ENCODE results near the gene RGS11. TPM values are rescaled to one million over a fixed set of nuclear protein-coding genes. Genes with fewer than 3 reads are reported as not detected.

Gene RGS11
- total RNA-seq, 2 donors from 2014 or later = not detected

GRCh38 chr16:307691-308312, 32.1 kb upstream of the RGS11 start:
- Mint-ChIP-seq H3K27me3 (no peaks in the 10 kb centered on the region), H3K27ac (peak overlapping the region; percentile 4), H3K36me3 (ENCODE audit: low read depth) (no peaks in the 10 kb centered on the region), H3K4me3 (no peak overlapping the region), H3K4me1 (peaks cover 6% of the 10 kb centered on the region)
- ATAC-seq = no peak
- H3K9me3 ChIP-seq (ENCODE audit: control insufficient read depth, low read length, poor library complexity, severe bottlenecking) = no peaks in the 10 kb centered on the region
- DNase-seq = no peak

GRCh38 chr16:306911-307370, 31.2 kb upstream of the RGS11 start:
- Mint-ChIP-seq H3K27me3 (no peaks in the 10 kb centered on the region), H3K27ac (peak overlapping the region; percentile 43), H3K36me3 (ENCODE audit: low read depth) (no peaks in the 10 kb centered on the region)

GRCh38 chr16:305916-306626, 30.3 kb upstream of the RGS11 start:
- no peaks in the 10 kb centered on the region for H3K36me3 Mint-ChIP-seq (ENCODE audit: low read depth)
- H3K4me1 Mint-ChIP-seq = peaks cover 6% of the 10 kb centered on the region
- H3K4me3 Mint-ChIP-seq = peak overlapping the region; percentile 7
- H3K9me3 ChIP-seq (ENCODE audit: control insufficient read depth, low read length, poor library complexity, severe bottlenecking) = no peaks in the 10 kb centered on the region
- no peak overlapping the region for H3K27ac Mint-ChIP-seq
- H3K27me3 Mint-ChIP-seq = no peaks in the 10 kb centered on the region
- no peak for ATAC-seq
- no peak for DNase-seq

More at GRCh38 chr16:306911-307370, 31.2 kb upstream of the RGS11 start:
- no peaks in the 10 kb centered on the region for H3K9me3 ChIP-seq (ENCODE audit: control insufficient read depth, low read length, poor library complexity, severe bottlenecking)
- ATAC-seq (no peak), DNase-seq (no peak)
- H3K4me3 Mint-ChIP-seq = no peak overlapping the region
- peaks cover 6% of the 10 kb centered on the region for H3K4me1 Mint-ChIP-seq

GRCh38 chr16:303760-304505, 28.2 kb upstream of the RGS11 start:
- H3K36me3 Mint-ChIP-seq (ENCODE audit: low read depth) = no peaks in the 10 kb centered on the region

GRCh38 chr16:301950-302349, 26.2 kb upstream of the RGS11 start:
- no peaks in the 10 kb centered on the region for H3K36me3 Mint-ChIP-seq (ENCODE audit: low read depth)
- no peak overlapping the region for H3K27ac Mint-ChIP-seq
- H3K9me3 ChIP-seq (ENCODE audit: control insufficient read depth, low read length, poor library complexity, severe bottlenecking) = no peaks in the 10 kb centered on the region
- no peak overlapping the region for H3K4me3 Mint-ChIP-seq
- no peaks in the 10 kb centered on the region for H3K27me3 Mint-ChIP-seq
- ATAC-seq (no peak), DNase-seq (no peak)
- H3K4me1 Mint-ChIP-seq = peaks cover 2% of the 10 kb centered on the region

More at GRCh38 chr16:303760-304505, 28.2 kb upstream of the RGS11 start:
- Mint-ChIP-seq H3K27me3 (no peaks in the 10 kb centered on the region), H3K27ac (no peak overlapping the region), H3K4me3 (no peak overlapping the region), H3K4me1 (peaks cover 4% of the 10 kb centered on the region)
- no peaks in the 10 kb centered on the region for H3K9me3 ChIP-seq (ENCODE audit: control insufficient read depth, low read length, poor library complexity, severe bottlenecking)
- peak; percentile 35 for ATAC-seq
- no peak for DNase-seq

GRCh38 chr16:301235-301634, 25.5 kb upstream of the RGS11 start:
- no peaks in the 10 kb centered on the region for H3K9me3 ChIP-seq (ENCODE audit: control insufficient read depth, low read length, poor library complexity, severe bottlenecking)
- Mint-ChIP-seq H3K36me3 (ENCODE audit: low read depth) (no peaks in the 10 kb centered on the region), H3K4me1 (no peaks in the 10 kb centered on the region), H3K4me3 (no peak overlapping the region), H3K27me3 (no peaks in the 10 kb centered on the region), H3K27ac (peak overlapping the region; percentile 21)
- ATAC-seq (no peak), DNase-seq (no peak)

GRCh38 chr16:297832-298231, 22.1 kb upstream of the RGS11 start:
- Mint-ChIP-seq H3K36me3 (ENCODE audit: low read depth) (no peaks in the 10 kb centered on the region), H3K27me3 (no peaks in the 10 kb centered on the region), H3K27ac (no peak overlapping the region), H3K4me1 (no peaks in the 10 kb centered on the region), H3K4me3 (no peak overlapping the region)
- DNase-seq = no peak
- no peaks in the 10 kb centered on the region for H3K9me3 ChIP-seq (ENCODE audit: control insufficient read depth, low read length, poor library complexity, severe bottlenecking)
- ATAC-seq = no peak

GRCh38 chr16:296806-297510, 21.2 kb upstream of the RGS11 start:
- Mint-ChIP-seq H3K36me3 (ENCODE audit: low read depth) (no peaks in the 10 kb centered on the region), H3K27me3 (no peaks in the 10 kb centered on the region), H3K4me3 (no peak overlapping the region), H3K4me1 (no peaks in the 10 kb centered on the region), H3K27ac (no peak overlapping the region)
- H3K9me3 ChIP-seq (ENCODE audit: control insufficient read depth, low read length, poor library complexity, severe bottlenecking) = no peaks in the 10 kb centered on the region
- DNase-seq = no peak
- ATAC-seq = no peak

GRCh38 chr16:296276-296675, 20.5 kb upstream of the RGS11 start:
- DNase-seq = no peak
- no peaks in the 10 kb centered on the region for H3K27me3 Mint-ChIP-seq
- H3K36me3 Mint-ChIP-seq (ENCODE audit: low read depth) = no peaks in the 10 kb centered on the region
- H3K27ac Mint-ChIP-seq = no peak overlapping the region
- ATAC-seq = no peak
- H3K4me1 Mint-ChIP-seq = no peaks in the 10 kb centered on the region
- H3K4me3 Mint-ChIP-seq = no peak overlapping the region
- no peaks in the 10 kb centered on the region for H3K9me3 ChIP-seq (ENCODE audit: control insufficient read depth, low read length, poor library complexity, severe bottlenecking)

- no peak for ATAC-seq
These were observed 17.5 kb upstream of the RGS11 start for GRCh38 chr16:293043-293775.

GRCh38 chr16:291539-291938, 15.8 kb upstream of the RGS11 start:
- H3K4me3 Mint-ChIP-seq = no peak overlapping the region
- no peak for DNase-seq
- H3K27me3 Mint-ChIP-seq = no peaks in the 10 kb centered on the region
- H3K36me3 Mint-ChIP-seq (ENCODE audit: low read depth) = no peaks in the 10 kb centered on the region
- H3K4me1 Mint-ChIP-seq = no peaks in the 10 kb centered on the region
- ATAC-seq = no peak
- H3K9me3 ChIP-seq (ENCODE audit: control insufficient read depth, low read length, poor library complexity, severe bottlenecking) = no peaks in the 10 kb centered on the region
- no peak overlapping the region for H3K27ac Mint-ChIP-seq

More at GRCh38 chr16:293043-293775, 17.5 kb upstream of the RGS11 start:
- H3K4me3 Mint-ChIP-seq = no peak overlapping the region
- no peaks in the 10 kb centered on the region for H3K27me3 Mint-ChIP-seq
- DNase-seq = no peak
- no peaks in the 10 kb centered on the region for H3K4me1 Mint-ChIP-seq
- no peaks in the 10 kb centered on the region for H3K36me3 Mint-ChIP-seq (ENCODE audit: low read depth)
- no peak overlapping the region for H3K27ac Mint-ChIP-seq
- H3K9me3 ChIP-seq (ENCODE audit: control insufficient read depth, low read length, poor library complexity, severe bottlenecking) = no peaks in the 10 kb centered on the region

GRCh38 chr16:290681-291405, 15.1 kb upstream of the RGS11 start:
- no peaks in the 10 kb centered on the region for H3K27me3 Mint-ChIP-seq
- DNase-seq = no peak
- no peaks in the 10 kb centered on the region for H3K4me1 Mint-ChIP-seq
- peaks cover 2% of the 10 kb centered on the region for H3K36me3 Mint-ChIP-seq (ENCODE audit: low read depth)
- H3K27ac Mint-ChIP-seq = no peak overlapping the region
- no peak for ATAC-seq
- no peak overlapping the region for H3K4me3 Mint-ChIP-seq
- H3K9me3 ChIP-seq (ENCODE audit: control insufficient read depth, low read length, poor library complexity, severe bottlenecking) = no peaks in the 10 kb centered on the region
